Calu3 (cell line): ENCODE data around the gene SAMD4A. TPM values are rescaled to one million over a fixed set of nuclear protein-coding genes. Genes with fewer than 3 reads are reported as not detected.

Experiments
- BruUV-seq: library from RNA; stranded (reverse); fragments of 400-500 nt; replicated peaks from 2 replicates; lab custom pipeline; 2021; lab: Mats Ljungman, UMichigan
- CTCF ChIA-PET: fragments of 300-600 bp; sonication (Branson Sonifier 250); formaldehyde crosslinking; loops from one replicate; lab custom pipeline; 2022; ENCODE audit warnings: antibody characterized with exemption; lab: Charles Lee
- DNase-seq: peaks from one replicate; pipeline ENCODE4 v3.0.0; 2022
- H3K27ac Mint-ChIP-seq: one replicate; pipeline ENCODE4 v1.8.0; 2022; ENCODE audit warnings: mixed read lengths; ENCODE audit not compliant: unreplicated experiment
- H3K27me3 Mint-ChIP-seq: one replicate; pipeline ENCODE4 v1.8.0; 2022; ENCODE audit warnings: mixed read lengths; ENCODE audit not compliant: unreplicated experiment
- H3K36me3 Mint-ChIP-seq: one replicate; pipeline ENCODE4 v1.8.0; 2022; ENCODE audit warnings: mild to moderate bottlenecking, moderate library complexity, mixed read lengths; ENCODE audit not compliant: insufficient read depth, unreplicated experiment
- H3K4me1 Mint-ChIP-seq: one replicate; pipeline ENCODE4 v1.8.0; 2022; ENCODE audit warnings: mild to moderate bottlenecking, low read depth, mixed read lengths; ENCODE audit not compliant: unreplicated experiment
- H3K4me3 Mint-ChIP-seq: one replicate; pipeline ENCODE4 v1.8.0; 2022; ENCODE audit warnings: mild to moderate bottlenecking, low read depth, moderate library complexity, mixed read lengths; ENCODE audit not compliant: unreplicated experiment
- H3K9me3 Mint-ChIP-seq: one replicate; pipeline ENCODE4 v1.8.0; 2022; ENCODE audit warnings: low read depth, mixed read lengths; ENCODE audit not compliant: unreplicated experiment
- CTCF ChIP-seq: fragments of 200-600 bp; IDR thresholded peaks from one replicate; pipeline ENCODE4 v1.8.0; 2022; ENCODE audit warnings: antibody characterized with exemption; ENCODE audit not compliant: unreplicated experiment
- intact Hi-C: fragments of 100-400 bp; cut with micrococcal nuclease; formaldehyde crosslinking; loops from one replicate; pipeline ENCODE4 v1.10.0; 2022; ENCODE audit not compliant: unreplicated experiment
- total RNA-seq: library from RNA; stranded (reverse); gene quantifications from 2 replicates; pipeline ENCODE4 v1.2.3, GENCODE V29; 2022

Gene SAMD4A
- total RNA-seq, 1 experiment from 2014 or later, result 14.4 TPM

- intact Hi-C loops, result loop anchor here (2.0 kb wide), 1 partner anchor 77 kb away; no protein-coding TSS in a partner anchor
- Mint-ChIP-seq H3K27me3 (no peaks in the 10 kb centered on the region), H3K36me3 (no peaks in the 10 kb centered on the region), H3K9me3 (no peaks in the 10 kb centered on the region), H3K27ac (no peak overlapping the region), H3K4me3 (no peak overlapping the region), H3K4me1 (peaks cover 17% of the 10 kb centered on the region)
- no TSS peak for BruUV-seq
- DNase-seq, result no peak
- CTCF ChIA-PET, result no interaction called here
- no peak for TF ChIP-seq CTCF
Observed at GRCh38 chr14:54642121-54642520, 75.2 kb downstream of the SAMD4A start.

- Mint-ChIP-seq H3K27ac (no peak overlapping the region), H3K36me3 (no peaks in the 10 kb centered on the region), H3K4me3 (no peak overlapping the region), H3K4me1 (peaks cover 17% of the 10 kb centered on the region), H3K27me3 (no peaks in the 10 kb centered on the region), H3K9me3 (no peaks in the 10 kb centered on the region)
- intact Hi-C loops, result loop anchor here (2.0 kb wide), 1 partner anchor 78 kb away; no protein-coding TSS in a partner anchor
- CTCF ChIA-PET, result interaction anchor here (1.0 to 1.1 kb wide), 2 partner anchors 76 to 79 kb away, joined by 3 to 8 read pairs; partner anchors contain the start of gene SAMD4A
- DNase-seq, result no peak
- BruUV-seq, result no TSS peak
- TF ChIP-seq CTCF, result no peak
Observed at GRCh38 chr14:54642801-54643695, 76.1 kb downstream of the SAMD4A start.

- no peak overlapping the region for H3K4me3 Mint-ChIP-seq
- no peaks in the 10 kb centered on the region for H3K27me3 Mint-ChIP-seq
- BruUV-seq, result no TSS peak
- intact Hi-C loops, result loop anchor here (2.0 kb wide), 1 partner anchor 79 kb away; no protein-coding TSS in a partner anchor
- DNase-seq, result no peak
- TF ChIP-seq CTCF, result no peak
- no peak overlapping the region for H3K27ac Mint-ChIP-seq
- H3K4me1 Mint-ChIP-seq, result peaks cover 17% of the 10 kb centered on the region
- no peaks in the 10 kb centered on the region for H3K9me3 Mint-ChIP-seq
- CTCF ChIA-PET, result interaction anchor here (1.0 to 1.1 kb wide), 2 partner anchors 77 to 80 kb away, joined by 3 to 8 read pairs; partner anchors contain the start of gene SAMD4A
- no peaks in the 10 kb centered on the region for H3K36me3 Mint-ChIP-seq
Observed at GRCh38 chr14:54643696-54644176, 76.8 kb downstream of the SAMD4A start.

GRCh38 chr14:54645639-54646038 lies 78.7 kb downstream of the SAMD4A start:
- intact Hi-C loops, result no loop called here
- Mint-ChIP-seq H3K4me1 (peaks cover 23% of the 10 kb centered on the region), H3K4me3 (no peak overlapping the region), H3K27me3 (no peaks in the 10 kb centered on the region), H3K36me3 (no peaks in the 10 kb centered on the region), H3K9me3 (no peaks in the 10 kb centered on the region), H3K27ac (no peak overlapping the region)
- no peak for TF ChIP-seq CTCF
- CTCF ChIA-PET, result no interaction called here
- BruUV-seq, result no TSS peak
- no peak for DNase-seq
